ENCODE results near the gene UMODL1. TPM values are rescaled to one million over a fixed set of nuclear protein-coding genes. Genes with fewer than 3 reads are reported as not detected.

Gene UMODL1
- polyA plus RNA-seq, 3 donors = not detected

DNA sequence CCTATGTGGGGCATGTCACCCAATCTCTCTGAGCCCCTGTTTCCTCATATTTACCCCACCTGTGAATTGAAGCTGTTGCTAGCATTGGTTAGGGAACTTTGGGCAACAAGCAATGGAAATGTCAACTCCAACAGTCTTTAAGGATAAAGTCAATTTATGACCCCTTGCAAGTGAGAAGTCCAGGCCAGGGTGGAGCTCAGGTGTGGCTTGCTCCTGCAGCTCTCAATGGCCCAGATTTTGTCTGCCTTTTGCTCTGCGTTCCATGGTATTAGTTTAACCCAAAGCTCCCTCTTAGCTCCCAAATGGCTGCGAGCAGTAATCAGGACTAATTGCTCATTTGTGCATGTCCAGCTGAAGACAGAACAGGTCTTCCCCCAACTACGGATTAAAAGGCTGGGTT is 77.5 kb downstream of the UMODL1 start:
- H3K27ac ChIP-seq (ENCODE audit: low read depth, low read length) = no peak overlapping the region
- WGBS, 3 donors = 92 to 95% (median 94%) methylated on average over 3 of the region's 3 CpGs

DNA sequence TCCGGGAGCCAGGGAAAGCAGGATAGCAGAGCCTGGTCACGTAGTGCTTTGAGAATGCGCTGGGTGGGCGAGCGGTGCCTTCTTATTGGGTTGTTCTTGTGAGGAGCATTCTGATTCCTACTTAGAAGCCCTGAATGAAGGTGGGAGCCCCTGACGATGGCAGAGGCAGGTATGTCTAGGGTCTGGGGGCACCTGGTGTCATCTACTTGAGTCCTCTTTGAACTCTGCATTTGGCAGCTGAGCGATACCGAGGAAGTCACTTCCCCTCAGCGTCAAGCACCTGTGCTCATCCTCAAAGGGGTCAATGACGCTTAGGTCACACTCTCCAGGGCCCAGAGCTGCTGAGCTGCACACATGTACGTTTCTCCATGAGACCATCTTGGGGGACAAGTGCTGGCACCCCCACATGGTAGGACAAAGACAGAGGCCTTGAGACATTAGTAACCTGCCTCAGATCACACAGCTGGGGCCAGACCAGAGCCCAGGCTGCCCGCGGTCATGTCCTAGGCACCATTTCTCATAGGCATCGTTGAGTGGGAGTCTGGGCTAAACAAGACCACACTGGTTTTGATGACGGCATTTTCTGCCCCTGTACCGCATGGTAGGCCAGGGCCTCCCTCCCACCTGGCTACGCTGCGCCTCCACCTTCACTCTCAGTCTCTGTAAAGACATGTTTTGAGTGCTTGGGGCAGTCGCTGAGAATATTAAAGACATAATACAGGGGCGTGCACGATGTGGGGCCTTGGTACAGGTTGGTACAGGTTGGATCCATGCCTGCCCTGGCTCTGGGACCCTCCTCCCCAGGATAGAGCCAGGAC is 78.7 kb downstream of the UMODL1 start:
- 90 to 94% (median 93%) methylated on average over 21 of the region's 21 CpGs for WGBS, 3 donors
- H3K27ac ChIP-seq (ENCODE audit: low read depth, low read length) = no peak overlapping the region

DNA sequence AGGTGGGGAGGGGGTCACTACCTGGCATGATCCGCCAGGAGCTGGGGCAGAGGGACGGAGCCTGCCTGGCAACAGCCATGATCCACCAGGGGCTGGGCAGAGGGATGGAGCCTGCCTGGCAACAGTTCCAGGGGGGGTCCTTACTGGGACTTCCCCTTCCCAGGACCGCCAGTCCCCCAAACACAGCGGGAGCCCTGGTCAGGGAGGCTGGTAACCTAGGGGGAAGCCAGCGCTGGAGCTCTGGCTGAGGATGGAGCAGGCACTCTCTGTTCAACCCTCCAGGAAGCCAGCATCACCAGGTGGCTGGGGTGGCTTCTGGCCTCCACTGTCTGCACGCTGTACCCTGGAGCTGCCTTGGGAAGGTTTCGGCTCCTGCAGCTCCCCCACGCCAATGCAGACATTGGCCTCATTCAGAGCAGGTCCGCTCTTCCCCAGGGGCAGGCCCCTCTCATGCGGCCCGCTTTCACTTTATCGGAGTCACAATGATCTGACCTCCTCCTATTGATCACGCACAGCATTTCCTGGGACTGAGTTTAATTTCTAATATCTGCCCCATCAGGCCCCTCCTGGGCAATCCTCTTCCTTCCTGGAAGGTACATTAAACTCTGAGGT is 79.5 kb downstream of the UMODL1 start:
- 87 to 92% (median 89%) methylated on average over 12 to 13 of the region's 13 CpGs for WGBS, 3 donors
- no peak overlapping the region for H3K27ac ChIP-seq (ENCODE audit: low read depth, low read length)

DNA sequence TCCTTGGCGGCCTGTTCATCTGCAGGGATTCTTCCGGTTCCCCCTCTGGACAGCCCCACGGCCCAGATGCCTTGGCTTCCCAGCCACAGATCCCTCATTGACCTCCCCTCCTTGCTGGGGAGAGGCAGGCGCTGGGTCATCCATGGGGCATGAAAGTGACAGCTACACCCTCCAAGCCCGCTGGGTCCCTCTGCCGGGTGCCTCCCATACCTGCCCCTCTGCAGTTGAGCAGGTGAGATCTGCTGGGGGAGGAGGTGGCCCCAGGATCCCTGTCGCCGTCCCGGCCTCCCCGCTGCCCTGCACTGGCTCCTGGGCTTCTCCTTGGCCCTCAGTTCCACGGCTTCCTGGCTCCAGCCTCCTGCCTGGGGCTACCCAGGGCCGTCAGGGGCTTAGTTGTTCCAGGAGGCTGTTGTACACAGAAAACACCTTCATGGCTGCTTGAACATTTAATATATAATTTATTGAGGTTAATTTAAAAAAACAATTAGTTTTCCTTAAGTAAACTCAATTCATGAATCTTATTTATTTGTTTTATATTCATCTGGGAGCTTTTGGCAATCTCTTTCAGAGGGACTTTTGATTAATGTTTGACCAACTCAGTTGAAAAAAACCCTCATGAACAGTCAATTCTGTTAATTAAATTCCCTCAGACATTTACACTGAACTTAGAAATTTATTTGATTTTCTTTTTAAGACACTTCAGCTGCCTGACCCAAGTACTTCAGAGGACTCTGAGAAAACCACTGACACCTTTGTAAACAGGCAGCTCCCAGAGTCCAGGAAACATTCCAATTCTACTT is 80.2 kb downstream of the UMODL1 start:
- 53 to 81% (median 81%) methylated on average over 10 to 12 of the region's 12 CpGs for WGBS, 3 donors
- no peak overlapping the region for H3K27ac ChIP-seq (ENCODE audit: low read depth, low read length)

DNA sequence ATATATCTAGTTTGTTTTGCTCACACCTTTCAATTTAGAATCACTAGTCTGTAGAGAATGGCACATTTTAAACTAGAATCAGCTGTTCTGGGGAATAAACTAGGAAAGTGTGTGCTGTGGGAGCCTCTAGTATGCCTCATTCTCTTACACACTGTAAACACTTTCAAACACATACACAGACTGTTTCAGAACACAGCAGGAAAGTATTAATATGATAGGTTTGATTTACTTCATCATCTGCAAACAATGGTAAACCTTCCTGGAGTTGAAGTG is 80.8 kb downstream of the UMODL1 start:
- no peak overlapping the region for H3K27ac ChIP-seq (ENCODE audit: low read depth, low read length)

DNA sequence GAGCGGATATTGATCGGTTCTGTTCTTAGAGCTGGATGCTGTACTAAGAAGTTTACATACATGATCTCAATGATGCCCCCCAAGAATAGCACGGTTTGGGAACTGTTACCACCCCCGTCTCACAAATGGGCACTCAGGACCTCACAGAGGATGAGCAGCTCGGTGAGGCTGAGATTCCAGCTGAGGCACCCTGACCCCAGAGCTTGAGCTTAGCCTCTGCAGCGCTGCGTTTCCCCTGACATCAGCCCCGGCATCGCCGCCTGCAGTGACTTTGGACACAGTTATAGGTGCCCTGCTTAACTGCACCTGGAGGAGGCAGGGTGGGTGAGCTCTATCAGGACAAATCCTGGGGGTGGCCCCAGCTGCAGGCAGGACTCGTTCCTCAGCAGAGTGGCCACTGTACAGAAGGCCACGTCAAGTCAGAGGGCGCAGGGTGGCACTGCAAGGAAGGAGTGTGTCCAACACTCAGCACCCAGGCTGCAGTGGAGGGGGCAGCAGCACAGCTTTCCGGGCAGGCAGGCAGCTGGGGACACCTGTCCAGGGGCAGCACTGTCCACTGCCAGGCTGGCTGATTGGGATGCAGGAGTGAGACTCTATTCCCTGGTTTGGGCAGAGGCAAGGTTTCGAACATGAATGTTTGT is 82.0 kb downstream of the UMODL1 start:
- no peak overlapping the region for H3K27ac ChIP-seq (ENCODE audit: low read depth, low read length)
- 92 to 97% (median 92%) methylated on average over 15 of the region's 15 CpGs for WGBS, 3 donors

DNA sequence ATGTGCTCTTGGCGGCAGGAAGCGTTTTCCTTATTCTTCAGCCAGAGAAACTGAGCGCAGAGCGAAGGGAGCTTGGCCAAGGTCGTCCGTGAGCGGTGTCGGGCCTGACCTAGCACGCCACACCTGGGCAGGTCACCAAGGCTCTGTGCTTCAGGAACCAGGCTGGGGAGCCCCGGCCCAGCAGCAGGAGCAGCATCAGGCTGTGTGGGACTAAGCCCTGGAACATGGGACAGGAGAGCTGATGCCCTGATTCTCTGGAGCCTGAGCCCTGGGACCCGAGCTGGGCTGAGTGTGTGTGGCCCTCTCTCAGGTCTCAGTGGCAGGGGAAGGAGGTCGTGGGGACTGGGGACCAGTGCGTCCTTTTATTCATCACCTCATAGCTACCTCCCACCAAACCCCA is 82.6 kb downstream of the UMODL1 start:
- WGBS, 3 donors = 76 to 91% (median 87%) methylated on average over 13 of the region's 13 CpGs

DNA sequence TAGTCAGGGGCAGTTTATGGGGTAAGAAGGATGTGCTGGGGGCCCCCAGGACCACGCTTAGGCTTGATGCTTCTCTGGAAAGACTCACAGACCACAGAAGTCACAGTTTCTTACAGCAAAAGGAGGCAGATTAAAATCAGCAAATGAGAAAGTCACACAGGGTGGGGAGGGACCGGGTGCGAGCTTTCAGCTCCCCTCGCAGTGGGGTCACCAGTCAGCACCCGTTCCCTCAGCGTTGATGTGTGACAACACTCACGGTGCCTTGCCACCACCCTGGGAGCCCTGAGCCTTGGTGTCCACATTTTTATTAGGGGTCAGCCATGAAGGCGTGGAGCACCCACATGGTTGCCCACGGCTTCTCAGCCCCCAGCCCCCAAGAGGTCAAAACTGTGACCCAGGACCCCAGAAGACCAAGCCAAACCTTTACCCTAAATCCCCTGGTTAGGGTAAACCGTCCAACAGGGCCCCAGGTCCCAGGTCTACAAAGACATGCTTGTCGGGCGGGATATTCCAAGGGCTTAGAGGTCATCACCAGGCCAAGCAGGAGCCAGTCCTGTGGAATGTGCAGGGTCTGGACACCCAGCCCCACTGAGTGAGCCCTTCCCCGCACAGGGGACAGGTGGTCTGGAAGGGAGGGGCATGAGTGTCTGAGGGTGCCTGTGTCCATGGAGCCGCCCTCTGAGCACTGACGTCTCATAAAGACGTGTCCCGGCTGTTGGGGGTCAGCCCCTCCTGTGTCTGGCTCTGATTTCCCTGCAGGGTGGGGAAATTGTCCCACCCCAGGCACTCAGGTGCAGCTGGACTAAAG is 83.3 kb downstream of the UMODL1 start:
- WGBS, 3 donors = 83 to 92% (median 88%) methylated on average over 16 to 17 of the region's 17 CpGs
- no peak overlapping the region for H3K27ac ChIP-seq (ENCODE audit: low read depth, low read length)

More for the DNA sequence above, 82.6 kb downstream of the UMODL1 start:
- no peak overlapping the region for H3K27ac ChIP-seq (ENCODE audit: low read depth, low read length)

DNA sequence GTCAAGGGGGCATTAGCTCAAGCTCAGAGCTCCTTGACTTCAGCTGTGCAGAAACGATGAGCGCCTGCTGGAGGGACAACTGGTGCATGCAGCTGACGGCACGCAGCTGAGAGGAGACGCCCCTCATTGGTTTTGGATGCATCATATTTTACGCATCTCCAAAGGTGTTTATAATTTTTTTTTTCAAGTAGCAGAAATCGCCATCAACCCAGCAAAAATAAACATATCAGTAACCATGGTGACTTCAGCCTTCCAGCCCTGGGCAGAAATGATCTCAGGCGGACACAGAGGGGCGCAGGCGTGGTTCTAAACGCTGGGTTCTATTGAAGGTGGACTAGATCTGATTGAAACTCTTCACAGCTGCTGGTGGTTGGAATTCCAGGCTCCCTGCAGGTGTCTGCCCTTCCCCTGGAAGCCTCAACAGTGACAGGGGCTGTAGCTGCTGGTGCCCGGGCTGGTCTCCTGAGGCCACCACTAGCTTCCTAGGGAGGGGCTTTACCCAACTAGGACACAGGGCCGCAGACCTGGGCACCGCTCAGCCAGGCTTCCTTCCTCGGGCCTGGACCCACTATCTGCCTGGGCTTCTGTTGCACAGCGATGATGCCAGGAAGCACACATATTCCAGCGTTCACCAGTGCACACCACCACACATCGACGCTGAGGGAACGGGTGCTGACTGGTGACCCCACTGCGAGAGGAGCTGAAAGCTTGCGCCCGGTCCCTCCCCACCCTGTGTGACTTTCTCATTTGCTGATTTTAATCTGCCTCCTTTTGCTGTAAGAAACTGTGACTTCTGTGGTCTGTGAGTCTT is 84.1 kb downstream of the UMODL1 start:
- no peak overlapping the region for H3K27ac ChIP-seq (ENCODE audit: low read depth, low read length)
- 77 to 86% (median 79%) methylated on average over 23 of the region's 23 CpGs for WGBS, 3 donors

DNA sequence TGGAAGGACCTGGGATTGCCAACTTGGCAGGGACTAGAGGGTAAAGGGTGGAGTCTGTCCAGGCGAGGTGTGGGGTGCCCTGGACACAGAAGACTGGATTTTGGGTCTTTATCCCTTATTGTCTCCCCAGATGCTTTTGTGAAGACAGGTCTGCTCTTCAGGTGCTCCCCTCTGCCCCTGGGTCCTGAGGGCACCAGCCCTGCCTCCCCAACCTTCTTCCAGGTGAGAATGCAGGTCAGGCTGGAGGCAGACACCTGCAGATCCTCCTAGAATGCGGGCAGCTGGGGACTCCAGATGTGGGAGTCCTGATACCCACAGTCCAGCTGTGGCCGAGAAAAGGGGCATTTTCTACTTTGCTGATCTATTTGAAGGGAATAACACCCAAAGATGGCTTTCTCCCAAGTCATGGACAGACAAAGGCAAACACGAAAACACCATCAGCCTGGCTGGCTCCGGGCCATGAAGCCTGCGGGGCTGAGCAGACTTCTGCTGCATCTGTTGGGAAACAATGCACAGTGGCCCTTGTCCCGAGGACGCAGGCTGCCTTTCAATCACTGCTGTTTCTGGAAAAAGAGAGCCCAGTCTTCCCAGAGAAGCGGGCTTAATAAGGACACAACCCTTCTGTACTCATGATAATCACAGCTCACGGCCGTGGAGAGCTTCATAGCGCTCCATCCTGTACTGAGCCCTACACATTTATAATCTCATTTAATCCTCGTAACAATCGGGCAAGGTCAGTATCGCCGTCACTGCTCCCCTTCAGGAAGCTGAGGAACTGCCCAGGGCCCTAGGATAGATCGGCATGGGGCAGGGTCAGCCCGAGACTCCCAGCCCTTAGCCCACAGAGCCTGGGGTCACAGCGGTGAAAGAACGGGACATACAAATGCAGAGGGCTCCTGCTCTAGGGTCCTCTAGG is 85.8 kb downstream of the UMODL1 start:
- 60 to 68% (median 60%) methylated on average over 20 of the region's 20 CpGs for WGBS, 3 donors
- H3K27ac ChIP-seq (ENCODE audit: low read depth, low read length) = no peak overlapping the region

DNA sequence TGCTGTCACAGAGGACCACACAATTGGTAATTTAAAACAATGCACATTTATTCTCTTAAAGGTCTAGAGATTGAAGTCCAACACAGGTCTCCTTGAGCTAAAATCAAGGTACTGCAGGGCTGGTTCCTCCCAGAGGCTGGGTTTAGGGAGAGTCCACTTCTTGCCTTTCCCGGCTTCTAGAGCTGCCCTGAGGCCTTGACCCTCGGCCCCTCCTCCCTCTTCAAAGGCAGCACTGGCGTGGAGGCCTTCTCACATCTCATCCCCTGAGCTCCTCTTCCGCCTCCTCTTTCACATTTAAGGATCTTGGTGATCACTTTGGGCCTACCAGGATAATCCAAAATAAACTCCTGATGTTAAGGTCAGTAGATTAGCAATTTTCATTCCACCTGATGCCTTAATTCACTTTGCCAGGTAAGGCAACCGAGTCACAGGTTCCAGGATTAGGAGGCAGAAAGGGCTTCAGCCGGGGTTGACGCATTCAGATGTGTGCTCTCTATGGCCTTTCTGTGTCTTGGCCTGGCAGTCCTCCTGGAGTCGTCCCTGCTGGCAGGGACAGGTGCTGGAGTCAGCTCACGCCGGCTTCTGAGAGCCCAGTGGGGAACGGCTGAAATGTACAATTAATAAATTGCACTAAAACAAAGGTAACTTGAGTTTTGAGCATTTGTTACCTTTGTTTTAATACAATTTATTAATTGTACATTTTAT is 86.6 kb downstream of the UMODL1 start:
- 83 to 93% (median 90%) methylated on average over 11 of the region's 11 CpGs for WGBS, 3 donors
- H3K27ac ChIP-seq (ENCODE audit: low read depth, low read length) = no peak overlapping the region

DNA sequence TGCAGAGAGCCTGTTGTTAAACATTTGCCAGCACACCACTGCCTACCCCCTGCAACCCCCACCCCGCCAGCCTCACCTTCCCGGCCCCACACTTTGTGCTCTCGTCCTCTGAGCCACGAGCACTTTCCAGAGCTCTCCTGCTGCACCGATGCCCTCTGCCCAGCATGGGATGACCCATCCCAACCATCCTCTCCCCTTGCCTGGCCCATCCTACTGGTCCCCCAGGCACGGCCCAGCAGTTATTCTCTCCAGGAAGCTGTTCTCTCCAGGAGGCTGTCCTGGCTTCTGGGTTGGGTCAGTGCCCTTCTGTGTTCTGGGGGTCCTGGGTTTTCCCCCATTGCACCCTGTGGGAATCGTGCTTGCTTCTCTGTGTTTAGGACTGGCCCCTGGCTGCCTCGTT is 87.7 kb downstream of the UMODL1 start:
- 81 to 90% (median 89%) methylated on average over 8 of the region's 8 CpGs for WGBS, 3 donors
- no peak overlapping the region for H3K27ac ChIP-seq (ENCODE audit: low read depth, low read length)

DNA sequence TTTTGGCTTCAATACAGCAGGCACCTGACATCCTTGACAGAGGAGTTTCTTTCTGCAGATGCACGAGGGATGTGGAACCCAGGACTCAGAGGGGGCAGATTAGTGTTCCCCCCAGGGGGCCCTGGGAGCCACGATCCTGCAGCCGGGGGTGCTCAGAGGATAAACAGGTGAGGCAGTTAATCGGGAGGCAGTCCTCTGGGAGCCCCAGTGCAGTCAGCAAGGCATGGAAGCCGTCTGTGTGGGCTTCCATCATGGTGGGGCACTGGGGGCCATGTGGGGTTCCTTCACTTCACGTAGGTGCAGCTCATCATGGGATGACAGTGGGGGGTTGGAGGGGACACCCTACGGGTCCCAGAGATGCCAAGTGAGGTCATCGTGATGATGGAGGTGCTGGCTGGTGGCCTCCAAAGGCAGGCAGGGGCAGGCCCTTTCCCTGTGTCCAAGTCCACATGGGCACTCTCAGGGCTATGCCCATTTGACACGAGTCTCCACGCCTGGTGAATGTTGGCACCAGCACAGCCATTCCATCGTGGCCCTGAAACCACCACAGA is 88.5 kb downstream of the UMODL1 start:
- H3K27ac ChIP-seq (ENCODE audit: low read depth, low read length) = no peak overlapping the region
- 73 to 75% (median 74%) methylated on average over 11 of the region's 11 CpGs for WGBS, 3 donors

DNA sequence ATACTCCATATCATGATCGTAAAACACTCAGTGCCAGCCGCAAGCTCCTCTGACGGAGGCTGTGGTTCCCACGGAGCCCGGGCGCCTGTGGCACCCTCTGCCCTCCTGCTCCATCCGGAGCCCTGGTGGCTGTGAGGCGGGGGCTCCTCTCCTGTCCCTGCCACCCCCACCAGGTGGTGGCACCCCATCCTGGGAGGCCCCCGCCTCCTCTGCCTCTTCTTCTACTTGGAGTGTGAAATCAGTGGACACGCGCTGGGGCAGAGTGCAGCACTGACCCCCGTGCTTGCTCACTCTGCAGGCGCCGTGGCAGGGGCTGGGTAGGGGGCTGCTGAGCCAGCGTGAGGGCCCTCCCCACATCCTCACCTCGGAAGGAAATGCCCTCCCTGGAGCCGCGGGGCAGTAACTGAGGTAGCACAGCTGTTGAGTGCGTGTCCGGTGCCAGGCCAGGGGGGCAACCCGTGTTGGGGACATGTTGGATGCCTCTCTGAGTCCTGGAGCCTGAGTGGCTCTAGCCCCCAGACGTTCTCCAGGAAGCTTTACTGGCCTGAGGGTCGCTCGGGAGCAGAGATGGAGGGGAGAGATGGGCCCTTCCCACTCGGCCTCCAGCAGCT is 89.1 kb downstream of the UMODL1 start:
- WGBS, 3 donors = 56 to 76% (median 60%) methylated on average over 25 of the region's 25 CpGs
- no peak overlapping the region for H3K27ac ChIP-seq (ENCODE audit: low read depth, low read length)

DNA sequence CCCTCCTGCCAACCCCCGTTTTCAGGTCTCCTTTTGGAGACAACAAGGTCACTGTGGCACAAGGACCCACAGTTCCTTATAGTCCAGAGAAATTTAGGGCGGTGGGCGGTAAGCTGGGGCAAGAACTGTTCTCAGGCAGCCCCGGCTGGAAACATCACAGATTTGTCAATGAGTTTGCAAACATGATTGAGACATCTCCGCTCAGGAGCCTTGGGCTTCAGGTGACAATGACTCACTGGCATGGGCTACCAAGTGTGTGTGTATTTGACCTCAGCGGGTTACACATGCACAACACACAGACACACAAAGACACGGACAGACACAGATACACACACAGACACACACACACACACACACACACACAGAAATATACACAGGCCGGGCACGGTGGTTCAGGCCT is 89.6 kb downstream of the UMODL1 start:
- 86 to 91% (median 90%) methylated on average over 9 of the region's 9 CpGs for WGBS, 3 donors
- H3K27ac ChIP-seq (ENCODE audit: low read depth, low read length) = no peak overlapping the region

Data from adipose tissue (tissue), 3 donors.